OCI-LY3 (cell line): ENCODE data around the gene TREML4.

Experiments
- H2AFZ ChIP-seq: fragments of 200-600, 300-600 bp; shearing (Covaris generic); 2 replicates; pipeline ENCODE4 v1.6.0; 2014; ENCODE audit warnings: antibody characterized with exemption, low read depth, low read length
- H3K27ac ChIP-seq: fragments of 200-600, 300-600 bp; sonication (generic); 2 replicates; pipeline ENCODE4 v1.5.1; 2014; ENCODE audit warnings: mild to moderate bottlenecking, low read length, moderate library complexity, mixed read lengths
- H3K27me3 ChIP-seq: fragments of 200-600, 300-600 bp; sonication (generic); 2 replicates; pipeline ENCODE4 v1.6.1; 2014; ENCODE audit warnings: low read depth, low read length, mixed read lengths
- H3K36me3 ChIP-seq: fragments of 200-600, 300-600 bp; sonication (generic); replicated peaks from 2 replicates; pipeline ENCODE3; 2014; ENCODE audit warnings: low read depth, low read length, mixed read lengths
- H3K4me1 ChIP-seq: fragments of 300-600, 200-600 bp; sonication (generic); 2 replicates; pipeline ENCODE4 v1.6.1; 2014; ENCODE audit warnings: low read length, mixed read lengths
- H3K4me2 ChIP-seq: fragments of 200-600, 300-600 bp; sonication (generic); 2 replicates; pipeline ENCODE4 v1.6.1; 2014; ENCODE audit warnings: low read length, mixed read lengths
- H3K4me3 ChIP-seq: fragments of 300-600, 200-600 bp; sonication (generic); 2 replicates; pipeline ENCODE4 v1.5.1; 2014; ENCODE audit warnings: antibody characterized with exemption, mild to moderate bottlenecking, low read length, moderate library complexity
- H3K79me2 ChIP-seq: fragments of 300-600, 200-600 bp; shearing (Covaris generic); 2 replicates; pipeline ENCODE4 v1.6.1; 2014; ENCODE audit warnings: mild to moderate bottlenecking, low read length, mixed read lengths
- H3K9ac ChIP-seq: fragments of 300-600, 200-600 bp; shearing (Covaris generic); 2 replicates; pipeline ENCODE4 v1.6.0; 2014; ENCODE audit warnings: mild to moderate bottlenecking, low read length, moderate library complexity
- H3K9me3 ChIP-seq: fragments of 200-600, 300-600 bp; shearing (Covaris generic); 2 replicates; pipeline ENCODE4 v1.6.1; 2014; ENCODE audit warnings: low read length, mixed read lengths; ENCODE audit not compliant: insufficient read depth
- H4K20me1 ChIP-seq: fragments of 200-600, 300-600 bp; sonication (generic); 2 replicates; pipeline ENCODE4 v1.6.1; 2016; ENCODE audit warnings: low read length, mixed read lengths; ENCODE audit not compliant: insufficient read depth
- EZH2phosphoT487 ChIP-seq: fragments of 200-600 bp; shearing (Covaris generic); IDR thresholded peaks from 2 replicates; pipeline ENCODE4 v1.6.1; 2018; ENCODE audit warnings: antibody characterized with exemption, mixed run types, low read depth
- TF ChIP-seq, protein P1 (sequence below): fragments of 200-600, 300-600 bp; sonication (generic); IDR thresholded peaks from 2 replicates; pipeline ENCODE4 v1.5.1; 2014; ENCODE audit warnings: antibody characterized with exemption, low read length, low read depth

Gene TREML4

GRCh38 chr6:41268478-41268877 lies 40.3 kb downstream of the TREML4 start:
- no peaks in the 10 kb centered on the region for H3K36me3 ChIP-seq
- H3K27ac ChIP-seq: no peak overlapping the region
- peaks cover 3% of the 10 kb centered on the region; the same call in 1 of the 2 replicates for H3K9me3 ChIP-seq
- no peak overlapping the region for H3K9ac ChIP-seq
- H4K20me1 ChIP-seq: no peaks in the 10 kb centered on the region
- H2AFZ ChIP-seq: no peak overlapping the region
- no peak overlapping the region for H3K4me3 ChIP-seq
- H3K79me2 ChIP-seq: no peaks in the 10 kb centered on the region
- TF ChIP-seq EZH2phosphoT487: no peak
- TF ChIP-seq, protein P1, sequence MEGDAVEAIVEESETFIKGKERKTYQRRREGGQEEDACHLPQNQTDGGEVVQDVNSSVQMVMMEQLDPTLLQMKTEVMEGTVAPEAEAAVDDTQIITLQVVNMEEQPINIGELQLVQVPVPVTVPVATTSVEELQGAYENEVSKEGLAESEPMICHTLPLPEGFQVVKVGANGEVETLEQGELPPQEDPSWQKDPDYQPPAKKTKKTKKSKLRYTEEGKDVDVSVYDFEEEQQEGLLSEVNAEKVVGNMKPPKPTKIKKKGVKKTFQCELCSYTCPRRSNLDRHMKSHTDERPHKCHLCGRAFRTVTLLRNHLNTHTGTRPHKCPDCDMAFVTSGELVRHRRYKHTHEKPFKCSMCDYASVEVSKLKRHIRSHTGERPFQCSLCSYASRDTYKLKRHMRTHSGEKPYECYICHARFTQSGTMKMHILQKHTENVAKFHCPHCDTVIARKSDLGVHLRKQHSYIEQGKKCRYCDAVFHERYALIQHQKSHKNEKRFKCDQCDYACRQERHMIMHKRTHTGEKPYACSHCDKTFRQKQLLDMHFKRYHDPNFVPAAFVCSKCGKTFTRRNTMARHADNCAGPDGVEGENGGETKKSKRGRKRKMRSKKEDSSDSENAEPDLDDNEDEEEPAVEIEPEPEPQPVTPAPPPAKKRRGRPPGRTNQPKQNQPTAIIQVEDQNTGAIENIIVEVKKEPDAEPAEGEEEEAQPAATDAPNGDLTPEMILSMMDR: no peak
- no peaks in the 10 kb centered on the region for H3K4me1 ChIP-seq
- no peak overlapping the region for H3K4me2 ChIP-seq
- no peaks in the 10 kb centered on the region; the same call in 1 of the 2 replicates for H3K27me3 ChIP-seq

GRCh38 chr6:41269166-41269565 lies 41.0 kb downstream of the TREML4 start:
- no peak for TF ChIP-seq EZH2phosphoT487
- TF ChIP-seq, protein P1: no peak
- no peaks in the 10 kb centered on the region; the same call in 1 of the 2 replicates for H3K27me3 ChIP-seq
- no peak overlapping the region for H2AFZ ChIP-seq
- no peaks in the 10 kb centered on the region for H3K79me2 ChIP-seq
- no peaks in the 10 kb centered on the region for H3K36me3 ChIP-seq
- no peak overlapping the region for H3K27ac ChIP-seq
- no peak overlapping the region for H3K4me3 ChIP-seq
- H4K20me1 ChIP-seq: no peaks in the 10 kb centered on the region
- no peak overlapping the region for H3K4me2 ChIP-seq
- no peaks in the 10 kb centered on the region for H3K9me3 ChIP-seq
- no peak overlapping the region for H3K9ac ChIP-seq
- H3K4me1 ChIP-seq: no peaks in the 10 kb centered on the region

DNA sequence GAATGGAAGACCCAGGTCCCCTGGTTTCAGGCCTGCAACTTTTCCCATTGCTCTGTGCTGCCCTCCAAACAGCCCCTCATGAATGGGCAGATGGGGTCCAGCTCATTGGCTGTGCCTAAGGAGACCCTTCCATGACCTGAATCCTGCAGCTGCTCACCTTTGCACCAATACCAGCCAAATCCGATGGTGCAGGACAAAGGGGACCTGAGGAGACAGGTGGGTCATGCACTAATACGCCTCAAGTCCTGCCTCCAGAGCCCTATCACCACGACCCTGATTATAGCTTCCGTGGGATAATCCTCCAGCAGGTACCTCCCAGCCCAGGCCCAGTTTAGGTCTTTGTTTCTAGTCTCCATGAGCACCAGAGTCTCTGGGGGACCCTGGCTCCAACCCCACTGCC lies 41.6 kb downstream of the TREML4 start:
- no peaks in the 10 kb centered on the region for H3K4me1 ChIP-seq

GRCh38 chr6:41271901-41272395 lies 43.8 kb downstream of the TREML4 start:
- no peak overlapping the region for H3K27ac ChIP-seq
- H2AFZ ChIP-seq: no peak overlapping the region
- H3K4me2 ChIP-seq: no peak overlapping the region
- H3K36me3 ChIP-seq: no peaks in the 10 kb centered on the region
- H3K79me2 ChIP-seq: no peaks in the 10 kb centered on the region
- TF ChIP-seq EZH2phosphoT487: no peak
- TF ChIP-seq, protein P1: no peak
- no peaks in the 10 kb centered on the region for H3K4me1 ChIP-seq
- H3K27me3 ChIP-seq: peaks cover 22% of the 10 kb centered on the region
- H3K4me3 ChIP-seq: no peak overlapping the region
- no peak overlapping the region for H3K9ac ChIP-seq
- no peaks in the 10 kb centered on the region for H3K9me3 ChIP-seq
- no peaks in the 10 kb centered on the region for H4K20me1 ChIP-seq

More for the DNA sequence above, 41.6 kb downstream of the TREML4 start:
- peaks cover 1% of the 10 kb centered on the region; the same call in 1 of the 2 replicates for H3K27me3 ChIP-seq
- H3K9ac ChIP-seq: no peak overlapping the region
- no peak for TF ChIP-seq EZH2phosphoT487
- TF ChIP-seq, protein P1: no peak
- no peak overlapping the region for H2AFZ ChIP-seq
- H3K9me3 ChIP-seq: no peaks in the 10 kb centered on the region
- no peaks in the 10 kb centered on the region for H3K79me2 ChIP-seq
- H3K36me3 ChIP-seq: no peaks in the 10 kb centered on the region
- H4K20me1 ChIP-seq: no peaks in the 10 kb centered on the region
- H3K4me3 ChIP-seq: no peak overlapping the region
- no peak overlapping the region for H3K4me2 ChIP-seq
- no peak overlapping the region for H3K27ac ChIP-seq
